ENCODE data around the gene PCDHB7. TPM values are rescaled to one million over a fixed set of nuclear protein-coding genes. Genes with fewer than 3 reads are reported as not detected.
A peak's percentile ranks its signal among the peaks of the same experiment; 100 is the strongest.
"Not testable (repeated sequence)": the region's sequence is repeated elsewhere in the genome, so short reads cannot be mapped to it uniquely, and the experiment has no call there.

Gene PCDHB7
- total RNA-seq, 1 experiment from 2014 or later: 0.87 TPM

GRCh38 chr5:141157356-141157755 lies 15.1 kb upstream of the PCDHB7 start:
- not testable (repeated sequence) for H3K27me3 ChIP-seq (replicated peaks); H3K4me1 ChIP-seq (replicated peaks); DNase-seq (ENCODE audit: low read depth in 1 of 2, low spot score in 2 of 2); H3K27ac ChIP-seq; H3K4me3 ChIP-seq; H3K36me3 ChIP-seq
- H3K9me3 ChIP-seq (replicated peaks): peaks cover 19% of the 10 kb centered on the region

GRCh38 chr5:141157901-141158300 lies 14.5 kb upstream of the PCDHB7 start:
- H3K4me1 ChIP-seq (replicated peaks); H3K4me3 ChIP-seq; H3K27me3 ChIP-seq (replicated peaks); H3K27ac ChIP-seq; H3K36me3 ChIP-seq; DNase-seq (ENCODE audit: low read depth in 1 of 2, low spot score in 2 of 2): not testable (repeated sequence)
- H3K9me3 ChIP-seq (replicated peaks): peaks cover 19% of the 10 kb centered on the region

GRCh38 chr5:141174291-141175104 lies 2.1 kb downstream of the PCDHB7 start:
- not testable (repeated sequence) for H3K9me3 ChIP-seq (replicated peaks); H3K36me3 ChIP-seq; H3K27me3 ChIP-seq (replicated peaks); H3K4me3 ChIP-seq; H3K27ac ChIP-seq; H3K4me1 ChIP-seq (replicated peaks)
- peak in 1 of 2 experiments; percentile 30 for DNase-seq (ENCODE audit: low read depth in 1 of 2, low spot score in 2 of 2)

- no peak for DNase-seq (ENCODE audit: low read depth in 1 of 2, low spot score in 2 of 2)
- Histone ChIP-seq H3K4me3 (no peak overlapping the region), H3K9me3 (replicated peaks) (peaks cover 3% of the 10 kb centered on the region; the same call in 1 of the 2 replicates), H3K4me1 (replicated peaks) (no peaks in the 10 kb centered on the region), H3K36me3 (no peaks in the 10 kb centered on the region), H3K27ac (no peak overlapping the region), H3K27me3 (replicated peaks) (no peaks in the 10 kb centered on the region)
These were observed 3.5 kb downstream of the PCDHB7 start for GRCh38 chr5:141175933-141176332.

GRCh38 chr5:141177577-141178191 lies 5.2 kb downstream of the PCDHB7 start, which contains the start of gene PCDHB8:
TSS of gene PCDHB8 (plus strand) at chr5:141177790. CDS start at chr5:141178035, 245 bp downstream.
- H3K27me3 ChIP-seq (replicated peaks); H3K9me3 ChIP-seq (replicated peaks); H3K4me1 ChIP-seq (replicated peaks); H3K27ac ChIP-seq; H3K36me3 ChIP-seq; H3K4me3 ChIP-seq: not testable (repeated sequence)
- peak in 1 of 2 experiments; percentile 25 for DNase-seq (ENCODE audit: low read depth in 1 of 2, low spot score in 2 of 2)

GRCh38 chr5:141179371-141179770 lies 6.9 kb downstream of the PCDHB7 start:
- peaks cover 12% of the 10 kb centered on the region for H3K9me3 ChIP-seq (replicated peaks)
- not testable (repeated sequence) for DNase-seq (ENCODE audit: low read depth in 1 of 2, low spot score in 2 of 2); H3K36me3 ChIP-seq; H3K4me3 ChIP-seq; H3K4me1 ChIP-seq (replicated peaks); H3K27ac ChIP-seq; H3K27me3 ChIP-seq (replicated peaks)

- not testable (repeated sequence) for H3K27me3 ChIP-seq (replicated peaks); H3K27ac ChIP-seq; DNase-seq (ENCODE audit: low read depth in 1 of 2, low spot score in 2 of 2); H3K36me3 ChIP-seq; H3K4me3 ChIP-seq; H3K4me1 ChIP-seq (replicated peaks)
- H3K9me3 ChIP-seq (replicated peaks): peaks cover 16% of the 10 kb centered on the region
These were observed 7.4 kb downstream of the PCDHB7 start for GRCh38 chr5:141179876-141180275.

- no peak for DNase-seq (ENCODE audit: low read depth in 1 of 2, low spot score in 2 of 2)
- H3K4me3 ChIP-seq: no peak overlapping the region
- no peaks in the 10 kb centered on the region for H3K4me1 ChIP-seq (replicated peaks)
These were observed 7.9 kb downstream of the PCDHB7 start for GRCh38 chr5:141180313-141180712.

GRCh38 chr5:141182248-141182647 lies 9.8 kb downstream of the PCDHB7 start, which contains the start of gene PCDHB16:
TSS of gene PCDHB16 (plus strand) at chr5:141182387. CDS start at chr5:141182560, 173 bp downstream.
- H3K4me3 ChIP-seq: peak within 1 kb of the TSS; percentile 50
- H3K27me3 ChIP-seq (replicated peaks): no peaks in the 10 kb centered on the region
- peak within 1 kb of the TSS; percentile 71 for H3K27ac ChIP-seq
- H3K4me1 ChIP-seq (replicated peaks): no peaks in the 10 kb centered on the region
- peaks cover 26% of the 10 kb centered on the region for H3K9me3 ChIP-seq (replicated peaks)
- H3K36me3 ChIP-seq: peaks cover 16% of the 10 kb centered on the region
- peak; percentile 71 to 77 for DNase-seq (ENCODE audit: low read depth in 1 of 2, low spot score in 2 of 2)

More at GRCh38 chr5:141180313-141180712, 7.9 kb downstream of the PCDHB7 start:
- Histone ChIP-seq H3K9me3 (replicated peaks) (peaks cover 17% of the 10 kb centered on the region), H3K27ac (no peak overlapping the region), H3K27me3 (replicated peaks) (no peaks in the 10 kb centered on the region), H3K36me3 (peaks cover 10% of the 10 kb centered on the region)

- not testable (repeated sequence) for H3K27me3 ChIP-seq (replicated peaks); DNase-seq (ENCODE audit: low read depth in 1 of 2, low spot score in 2 of 2); H3K4me1 ChIP-seq (replicated peaks); H3K27ac ChIP-seq; H3K4me3 ChIP-seq
- Histone ChIP-seq H3K36me3 (peaks cover 19% of the 10 kb centered on the region), H3K9me3 (replicated peaks) (peaks cover 26% of the 10 kb centered on the region)
These were observed 11.8 kb downstream of the PCDHB7 start for GRCh38 chr5:141184117-141184855.

- no peak within 1 kb of the TSS for H3K4me3 ChIP-seq
- no peak for DNase-seq (ENCODE audit: low read depth in 1 of 2, low spot score in 2 of 2)
- no peak within 1 kb of the TSS for H3K27ac ChIP-seq
- no peaks in the 10 kb centered on the region for H3K27me3 ChIP-seq (replicated peaks)
- peaks cover 26% of the 10 kb centered on the region for H3K9me3 ChIP-seq (replicated peaks)
- peaks cover 19% of the 10 kb centered on the region for H3K36me3 ChIP-seq
- no peaks in the 10 kb centered on the region for H3K4me1 ChIP-seq (replicated peaks)
These were observed 14.6 kb downstream of the PCDHB7 start, which contains the start of gene PCDHB9 for GRCh38 chr5:141186897-141187512. TSS of gene PCDHB9 (plus strand) at chr5:141187161. CDS start at chr5:141187319, 158 bp downstream.

- peaks cover 15% of the 10 kb centered on the region for H3K36me3 ChIP-seq
- H3K4me1 ChIP-seq (replicated peaks); H3K27me3 ChIP-seq (replicated peaks); H3K27ac ChIP-seq; H3K4me3 ChIP-seq: not testable (repeated sequence)
- peaks cover 17% of the 10 kb centered on the region for H3K9me3 ChIP-seq (replicated peaks)
- peak in 1 of 2 experiments; percentile 38 for DNase-seq (ENCODE audit: low read depth in 1 of 2, low spot score in 2 of 2)
These were observed 16.2 kb downstream of the PCDHB7 start for GRCh38 chr5:141188682-141189081.

- DNase-seq (ENCODE audit: low read depth in 1 of 2, low spot score in 2 of 2): peak in 1 of 2 experiments; percentile 17
- not testable (repeated sequence) for H3K27me3 ChIP-seq (replicated peaks); H3K4me3 ChIP-seq; H3K27ac ChIP-seq; H3K4me1 ChIP-seq (replicated peaks)
- peaks cover 14% of the 10 kb centered on the region for H3K36me3 ChIP-seq
- H3K9me3 ChIP-seq (replicated peaks): peaks cover 17% of the 10 kb centered on the region
These were observed 16.7 kb downstream of the PCDHB7 start for GRCh38 chr5:141189131-141189530.

Data from SJSA1 (cell line).